Loucy (cell line): Measurements from ENCODE around the gene ANKRD1.

ENCODE experiments used
- H2AFZ ChIP-seq: fragments of 200-600 bp; sonication (generic); 2 replicates; pipeline ENCODE4 v1.6.0; 2016; ENCODE audit warnings: antibody characterized with exemption, mild to moderate bottlenecking, low read length, moderate library complexity
- H3F3A ChIP-seq: fragments of 200-600 bp; 2 replicates; pipeline ENCODE4 v1.6.0; 2016; ENCODE audit warnings: antibody characterized with exemption, low read depth, mild to moderate bottlenecking
- H3K27me3 ChIP-seq: fragments of 200-600 bp; sonication (generic); 2 replicates; pipeline ENCODE4 v1.6.1; 2014; ENCODE audit warnings: low read length, mild to moderate bottlenecking; ENCODE audit not compliant: insufficient read depth, poor library complexity, severe bottlenecking
- H3K36me3 ChIP-seq: fragments of 200-600 bp; sonication (generic); 2 replicates; pipeline ENCODE4 v1.6.1; 2016; ENCODE audit warnings: low read length; ENCODE audit not compliant: insufficient read depth
- H3K4me1 ChIP-seq: fragments of 200-600 bp; sonication (generic); 2 replicates; pipeline ENCODE4 v1.5.1; 2014; ENCODE audit warnings: low read length, mild to moderate bottlenecking; ENCODE audit not compliant: insufficient read depth, poor library complexity, severe bottlenecking
- H3K4me2 ChIP-seq: fragments of 200-600 bp; sonication (generic); 2 replicates; pipeline ENCODE4 v1.6.0; 2014; ENCODE audit warnings: antibody characterized with exemption, low read length, low read depth, mild to moderate bottlenecking; ENCODE audit not compliant: poor library complexity, severe bottlenecking
- H3K4me3 ChIP-seq: fragments of 200-600 bp; sonication (generic); 2 replicates; pipeline ENCODE4 v1.5.1; 2014; ENCODE audit warnings: low read length, mild to moderate bottlenecking, mixed read lengths; ENCODE audit not compliant: poor library complexity, severe bottlenecking
- H3K79me2 ChIP-seq: fragments of 200-600 bp; sonication (generic); 2 replicates; pipeline ENCODE4 v1.6.1; 2014; ENCODE audit warnings: low read length; ENCODE audit not compliant: insufficient read depth
- H3K9ac ChIP-seq: fragments of 200-600 bp; sonication (generic); 2 replicates; pipeline ENCODE4 v1.6.0; 2014; ENCODE audit warnings: mild to moderate bottlenecking, low read depth, low read length, moderate library complexity; ENCODE audit not compliant: poor library complexity, severe bottlenecking
- H3K9me2 ChIP-seq: fragments of 200-600 bp; sonication (generic); replicated peaks from 2 replicates; pipeline ENCODE4 v1.6.1; 2016; ENCODE audit warnings: low read depth, low read length, mixed read lengths
- H3K9me3 ChIP-seq: fragments of 200-600 bp; sonication (generic); 2 replicates; pipeline ENCODE4 v1.6.1; 2014; ENCODE audit warnings: mild to moderate bottlenecking, antibody characterized with exemption, low read length, low read depth; ENCODE audit not compliant: insufficient read depth
- H4K20me1 ChIP-seq: fragments of 200-600 bp; sonication (generic); 2 replicates; pipeline ENCODE4 v1.6.0; 2014; ENCODE audit warnings: antibody characterized with exemption, low read length, mild to moderate bottlenecking; ENCODE audit not compliant: insufficient read depth, poor library complexity, severe bottlenecking
- EZH2phosphoT487 ChIP-seq: fragments of 200-600 bp; IDR thresholded peaks from 2 replicates; pipeline ENCODE4 v1.6.1; 2018; ENCODE audit warnings: antibody characterized with exemption, mild to moderate bottlenecking, moderate library complexity, borderline replicate concordance
- TF ChIP-seq, protein P1 (sequence below): fragments of 200-600 bp; sonication (generic); conservative IDR thresholded peaks from 2 replicates; pipeline ENCODE4 v1.5.1; 2014; ENCODE audit warnings: mild to moderate bottlenecking, antibody characterized with exemption, low read length

Gene ANKRD1

DNA sequence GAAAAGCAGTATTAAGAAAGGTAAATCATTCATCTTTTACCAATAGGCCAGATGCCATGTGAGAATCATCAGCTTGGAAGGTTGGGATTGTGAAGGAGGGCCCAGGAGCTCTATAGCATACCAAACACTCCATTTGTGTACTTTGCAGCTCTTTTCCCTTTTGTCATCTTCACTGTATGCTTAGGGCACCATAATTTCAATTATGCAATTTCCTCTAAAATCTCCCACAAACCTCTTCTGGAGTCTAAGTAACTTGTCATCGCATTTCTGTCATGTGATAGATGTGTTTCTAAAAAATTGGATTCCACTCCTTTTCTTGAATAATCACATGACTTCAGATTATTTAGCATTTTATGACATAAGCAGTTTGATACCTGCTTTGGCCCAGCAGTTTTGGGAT lies 31.3 kb downstream of the ANKRD1 start:
- Histone ChIP-seq H4K20me1 (no peaks in the 10 kb centered on the region), H3K27me3 (no peaks in the 10 kb centered on the region), H3F3A (no peaks in the 10 kb centered on the region), H2AFZ (no peak overlapping the region), H3K4me2 (no peak overlapping the region), H3K4me1 (no peaks in the 10 kb centered on the region), H3K9ac (no peak overlapping the region), H3K9me3 (no peaks in the 10 kb centered on the region), H3K9me2 (no peaks in the 10 kb centered on the region), H3K79me2 (no peaks in the 10 kb centered on the region), H3K4me3 (no peak overlapping the region), H3K36me3 (peaks cover 84% of the 10 kb centered on the region)
- TF ChIP-seq, protein P1, sequence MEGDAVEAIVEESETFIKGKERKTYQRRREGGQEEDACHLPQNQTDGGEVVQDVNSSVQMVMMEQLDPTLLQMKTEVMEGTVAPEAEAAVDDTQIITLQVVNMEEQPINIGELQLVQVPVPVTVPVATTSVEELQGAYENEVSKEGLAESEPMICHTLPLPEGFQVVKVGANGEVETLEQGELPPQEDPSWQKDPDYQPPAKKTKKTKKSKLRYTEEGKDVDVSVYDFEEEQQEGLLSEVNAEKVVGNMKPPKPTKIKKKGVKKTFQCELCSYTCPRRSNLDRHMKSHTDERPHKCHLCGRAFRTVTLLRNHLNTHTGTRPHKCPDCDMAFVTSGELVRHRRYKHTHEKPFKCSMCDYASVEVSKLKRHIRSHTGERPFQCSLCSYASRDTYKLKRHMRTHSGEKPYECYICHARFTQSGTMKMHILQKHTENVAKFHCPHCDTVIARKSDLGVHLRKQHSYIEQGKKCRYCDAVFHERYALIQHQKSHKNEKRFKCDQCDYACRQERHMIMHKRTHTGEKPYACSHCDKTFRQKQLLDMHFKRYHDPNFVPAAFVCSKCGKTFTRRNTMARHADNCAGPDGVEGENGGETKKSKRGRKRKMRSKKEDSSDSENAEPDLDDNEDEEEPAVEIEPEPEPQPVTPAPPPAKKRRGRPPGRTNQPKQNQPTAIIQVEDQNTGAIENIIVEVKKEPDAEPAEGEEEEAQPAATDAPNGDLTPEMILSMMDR: no peak
- no peak for TF ChIP-seq EZH2phosphoT487

DNA sequence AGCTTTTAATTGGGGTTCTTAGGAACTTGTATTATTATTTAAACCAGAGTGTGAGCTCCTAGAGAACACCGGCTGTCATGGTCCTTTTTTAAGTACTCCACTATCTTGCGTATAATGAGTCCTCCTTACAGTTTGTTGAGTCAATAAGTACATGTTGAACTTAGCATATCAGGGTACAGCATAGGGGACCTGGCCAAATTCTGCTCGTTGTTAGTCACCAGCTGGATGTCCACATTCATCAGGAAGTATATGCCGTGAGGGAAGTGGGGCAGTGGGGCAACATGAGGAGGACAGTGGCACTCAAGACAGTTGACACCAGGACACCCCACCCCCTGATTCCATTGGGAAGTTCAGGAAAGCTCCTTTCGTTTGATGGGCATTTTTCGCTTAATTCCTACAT lies 32.5 kb downstream of the ANKRD1 start:
- H3K36me3 ChIP-seq: peaks cover 78% of the 10 kb centered on the region
- no peak overlapping the region for H3K4me2 ChIP-seq
- no peaks in the 10 kb centered on the region for H3K9me2 ChIP-seq
- no peaks in the 10 kb centered on the region for H3K9me3 ChIP-seq
- H3K27me3 ChIP-seq: no peaks in the 10 kb centered on the region
- no peaks in the 10 kb centered on the region for H3F3A ChIP-seq
- H3K79me2 ChIP-seq: no peaks in the 10 kb centered on the region
- TF ChIP-seq, protein P1: no peak
- no peak for TF ChIP-seq EZH2phosphoT487
- no peak overlapping the region for H3K4me3 ChIP-seq
- H3K4me1 ChIP-seq: no peaks in the 10 kb centered on the region
- no peak overlapping the region for H3K9ac ChIP-seq
- no peaks in the 10 kb centered on the region for H4K20me1 ChIP-seq
- no peak overlapping the region for H2AFZ ChIP-seq

DNA sequence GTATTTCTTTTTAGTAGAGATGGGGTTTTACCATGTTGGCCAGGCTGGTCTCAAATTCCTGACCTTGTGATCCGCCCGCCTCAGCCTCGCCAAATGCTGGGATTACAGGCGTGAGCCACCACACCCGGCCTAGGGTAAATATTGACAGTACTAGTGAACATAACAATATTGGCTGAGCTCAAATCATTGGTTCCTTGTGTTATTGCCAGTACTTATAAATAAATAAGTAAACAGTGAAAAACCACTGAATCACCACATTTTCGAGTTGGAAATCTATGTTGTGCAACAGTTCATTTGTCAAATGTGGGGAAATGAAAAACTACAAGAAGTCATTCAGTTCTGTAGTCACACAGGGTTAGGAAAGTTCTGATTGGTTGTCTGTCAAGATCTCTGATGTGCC lies 33.3 kb downstream of the ANKRD1 start:
- no peaks in the 10 kb centered on the region for H3K9me2 ChIP-seq
- H3K4me2 ChIP-seq: no peak overlapping the region
- TF ChIP-seq EZH2phosphoT487: no peak
- TF ChIP-seq, protein P1: no peak
- no peaks in the 10 kb centered on the region for H3F3A ChIP-seq
- no peaks in the 10 kb centered on the region for H3K9me3 ChIP-seq
- no peaks in the 10 kb centered on the region for H3K4me1 ChIP-seq
- no peak overlapping the region for H2AFZ ChIP-seq
- H3K9ac ChIP-seq: no peak overlapping the region
- no peaks in the 10 kb centered on the region for H4K20me1 ChIP-seq
- peaks cover 76% of the 10 kb centered on the region for H3K36me3 ChIP-seq
- H3K4me3 ChIP-seq: no peak overlapping the region
- no peaks in the 10 kb centered on the region for H3K79me2 ChIP-seq
- no peaks in the 10 kb centered on the region for H3K27me3 ChIP-seq
